Measurements from ENCODE around the gene WHAMM.

Gene WHAMM

DNA sequence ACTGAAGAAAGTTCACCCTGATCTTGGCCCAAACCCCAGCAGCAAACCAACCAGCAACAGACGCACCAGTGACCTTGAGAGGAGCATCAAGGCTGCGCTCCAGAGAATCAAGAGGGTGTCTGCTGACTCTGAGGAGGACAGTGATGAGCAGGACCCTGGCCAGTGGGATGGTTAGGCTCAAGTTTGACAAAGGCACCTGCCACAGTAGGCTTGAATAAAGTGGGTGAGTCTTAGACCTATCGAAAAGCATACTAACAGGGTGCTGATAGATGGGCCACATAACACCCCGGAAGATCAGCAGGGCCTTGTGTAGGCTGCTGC is 23.9 kb downstream of the WHAMM start:
- in situ Hi-C loops (cut with MboI; ENCODE audit: low sequenced_read_pairs) = no loop called here

DNA sequence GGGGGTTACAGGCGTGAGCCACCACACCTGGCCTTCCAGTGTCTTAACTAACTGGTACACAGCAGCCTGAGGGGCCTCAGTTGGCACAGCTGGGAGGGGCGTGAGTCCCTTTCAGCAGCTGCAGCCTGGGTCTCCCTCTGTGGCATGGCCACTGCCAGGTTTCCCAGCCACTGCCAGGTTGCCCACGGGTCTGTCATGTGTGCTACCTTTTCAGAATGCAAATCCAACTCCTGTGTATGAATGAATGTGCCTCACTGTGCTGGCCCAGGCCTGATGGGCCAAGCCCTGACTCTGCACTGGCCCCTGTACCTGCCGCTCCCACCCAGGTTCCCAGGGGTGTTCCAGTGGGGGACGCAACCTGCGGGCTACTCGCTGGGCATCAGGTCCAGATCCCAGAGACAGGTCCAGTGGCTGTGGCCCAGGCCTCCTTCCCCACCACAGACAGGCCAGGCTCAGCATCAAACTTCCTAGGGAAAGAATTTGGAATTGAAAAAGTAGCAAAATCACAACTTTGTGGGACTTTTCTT is 26.0 kb downstream of the WHAMM start:
- in situ Hi-C loops (cut with MboI; ENCODE audit: low sequenced_read_pairs) = no loop called here

DNA sequence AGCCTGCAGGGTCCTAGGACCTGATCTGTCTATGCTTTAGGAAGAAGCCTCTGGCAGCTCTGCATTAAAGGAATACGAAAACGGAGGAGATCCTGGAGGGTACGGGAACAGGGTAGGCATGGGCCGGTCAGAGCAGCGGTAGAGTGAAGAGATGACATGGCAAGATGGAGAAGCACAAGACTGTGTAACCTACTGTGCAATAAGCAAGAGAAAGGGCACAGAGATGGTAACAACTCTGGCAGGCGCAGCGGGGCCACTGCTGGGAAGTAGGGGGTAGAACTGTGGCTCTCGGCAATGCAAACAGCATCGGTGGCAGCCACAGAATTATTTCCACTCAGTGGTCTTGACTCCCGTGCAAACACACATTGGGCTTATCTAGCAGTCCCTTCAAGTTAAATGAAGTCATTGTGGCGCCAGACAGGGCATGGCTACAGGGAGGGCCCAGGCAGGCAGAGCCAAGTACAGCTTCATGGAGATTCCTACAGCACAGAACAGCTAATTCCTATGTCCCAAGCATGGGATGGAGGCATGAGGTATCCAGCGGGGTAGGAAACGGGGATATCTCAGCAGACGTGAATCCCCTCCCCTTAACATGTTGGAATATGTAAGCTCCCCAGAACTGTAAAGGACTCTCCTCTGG is 28.8 kb downstream of the WHAMM start:
- in situ Hi-C loops (cut with MboI; ENCODE audit: low sequenced_read_pairs) = no loop called here

DNA sequence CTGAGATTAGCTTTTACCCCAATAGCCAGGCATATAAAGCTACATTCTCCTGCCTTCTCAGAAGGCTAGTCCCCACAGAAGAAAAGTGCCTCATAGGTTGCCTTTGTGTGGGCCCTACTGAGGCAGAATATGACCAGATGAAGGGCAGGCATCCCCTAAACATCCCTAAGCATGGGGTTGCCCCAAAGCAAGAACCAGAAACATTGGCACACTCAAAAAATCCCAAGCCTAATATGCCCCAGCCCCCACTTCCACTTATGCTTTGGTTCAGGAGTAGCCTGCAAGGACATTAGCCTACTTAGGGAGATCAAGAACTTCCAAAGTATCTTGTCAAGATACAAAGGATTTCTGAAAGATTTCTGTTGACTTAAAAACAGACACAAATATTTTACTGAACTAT is 29.7 kb downstream of the WHAMM start:
- in situ Hi-C loops (cut with MboI; ENCODE audit: low sequenced_read_pairs) = no loop called here

DNA sequence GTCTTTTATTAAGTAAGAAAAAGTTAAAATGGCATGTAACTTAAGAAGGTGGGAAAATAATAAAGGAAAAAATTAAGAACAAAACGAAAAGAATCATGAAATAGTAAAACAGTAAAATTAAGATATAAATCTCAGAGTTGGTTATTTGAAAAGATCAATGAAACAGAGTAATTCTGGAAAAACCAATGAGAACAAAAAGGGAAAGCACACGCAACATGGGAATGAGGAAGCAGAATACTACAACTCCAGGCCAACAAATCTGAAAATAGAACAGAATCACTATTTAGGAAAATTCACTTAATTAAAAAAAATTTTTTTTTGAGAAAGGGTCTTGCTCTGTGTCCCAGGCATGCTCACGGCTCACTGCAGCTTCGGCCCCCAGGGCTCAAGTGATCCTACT is 30.7 kb downstream of the WHAMM start:
- in situ Hi-C loops (cut with MboI; ENCODE audit: low sequenced_read_pairs) = no loop called here

DNA sequence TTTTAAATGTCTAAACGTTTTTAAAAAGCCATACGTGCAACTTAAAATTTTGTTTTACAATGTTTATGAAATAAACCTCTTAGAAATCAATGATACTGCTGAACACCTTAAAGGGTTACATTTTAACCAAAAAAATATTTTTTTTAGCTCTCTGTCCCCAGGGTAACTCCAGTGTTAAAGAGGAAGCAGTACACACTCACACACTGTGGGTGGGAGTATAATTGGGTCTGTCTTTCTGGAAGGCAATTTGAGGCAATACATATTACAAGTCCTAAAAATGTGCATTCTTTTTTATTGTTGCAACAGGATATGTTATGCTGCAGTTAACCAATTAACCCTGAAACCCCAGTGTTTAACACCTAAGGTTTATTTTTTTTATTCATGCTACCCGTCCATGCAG is 34.1 kb downstream of the WHAMM start:
- in situ Hi-C loops (cut with MboI; ENCODE audit: low sequenced_read_pairs) = no loop called here

DNA sequence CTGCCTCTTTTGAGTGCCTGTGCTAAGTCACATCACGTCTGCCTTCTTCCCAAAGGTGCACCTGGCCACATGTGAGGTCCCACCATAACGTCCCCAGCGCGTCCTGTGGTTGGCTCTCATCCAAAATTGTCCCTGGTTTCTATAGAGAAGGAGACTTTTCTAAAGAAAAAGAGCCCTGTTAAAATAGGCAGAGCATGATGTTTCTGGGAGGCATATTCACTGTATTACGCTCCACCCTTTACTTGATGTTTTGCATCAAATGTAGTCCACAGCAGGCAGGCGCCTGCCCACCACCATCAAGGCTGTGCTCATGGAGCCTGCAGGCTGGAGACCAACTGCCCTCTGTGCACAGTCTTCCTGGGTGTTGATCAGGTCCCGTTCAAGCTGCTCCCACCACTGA is 36.3 kb downstream of the WHAMM start:
- in situ Hi-C loops (cut with MboI; ENCODE audit: low sequenced_read_pairs) = no loop called here

DNA sequence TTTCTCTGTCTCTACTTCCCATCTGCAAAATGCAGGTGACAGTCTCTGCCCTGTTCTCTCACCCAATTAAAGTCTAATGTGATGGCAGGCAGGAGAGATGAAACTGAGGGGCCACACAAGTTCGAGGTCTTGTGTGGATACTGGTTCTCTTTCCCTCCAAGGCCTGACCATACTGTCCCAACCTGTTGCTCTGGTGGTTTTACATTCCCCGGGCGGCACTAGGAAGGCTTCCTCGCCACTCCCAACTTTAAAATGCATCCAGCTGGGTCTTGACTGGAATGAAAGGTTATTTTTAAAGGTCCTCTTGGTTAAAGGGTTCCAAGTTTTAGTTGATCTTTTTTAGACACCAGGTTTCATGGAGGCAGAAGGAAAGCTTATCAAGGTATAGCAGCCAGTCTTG is 37.2 kb downstream of the WHAMM start:
- in situ Hi-C loops (cut with MboI; ENCODE audit: low sequenced_read_pairs) = no loop called here

DNA sequence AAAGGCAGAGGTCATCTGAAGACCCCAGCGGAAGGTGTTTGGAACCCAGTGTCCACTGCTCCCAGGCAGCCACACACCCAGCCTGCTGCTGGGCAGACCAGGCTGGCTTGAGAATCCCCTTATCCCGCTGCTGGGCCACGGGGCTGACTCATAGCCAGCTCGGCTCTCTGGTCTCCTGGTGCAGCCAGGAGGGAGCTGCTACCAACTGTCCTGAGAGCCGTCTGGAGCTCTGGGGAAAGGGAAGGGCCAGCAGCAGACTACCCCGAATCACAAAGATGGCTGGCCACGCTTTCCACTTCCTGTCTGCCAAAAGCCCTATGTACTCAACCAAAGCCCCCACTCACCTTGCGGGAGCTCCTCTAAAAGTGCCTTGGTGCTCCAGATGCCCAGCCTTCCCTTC is 38.3 kb downstream of the WHAMM start:
- in situ Hi-C loops (cut with MboI; ENCODE audit: low sequenced_read_pairs) = no loop called here

DNA sequence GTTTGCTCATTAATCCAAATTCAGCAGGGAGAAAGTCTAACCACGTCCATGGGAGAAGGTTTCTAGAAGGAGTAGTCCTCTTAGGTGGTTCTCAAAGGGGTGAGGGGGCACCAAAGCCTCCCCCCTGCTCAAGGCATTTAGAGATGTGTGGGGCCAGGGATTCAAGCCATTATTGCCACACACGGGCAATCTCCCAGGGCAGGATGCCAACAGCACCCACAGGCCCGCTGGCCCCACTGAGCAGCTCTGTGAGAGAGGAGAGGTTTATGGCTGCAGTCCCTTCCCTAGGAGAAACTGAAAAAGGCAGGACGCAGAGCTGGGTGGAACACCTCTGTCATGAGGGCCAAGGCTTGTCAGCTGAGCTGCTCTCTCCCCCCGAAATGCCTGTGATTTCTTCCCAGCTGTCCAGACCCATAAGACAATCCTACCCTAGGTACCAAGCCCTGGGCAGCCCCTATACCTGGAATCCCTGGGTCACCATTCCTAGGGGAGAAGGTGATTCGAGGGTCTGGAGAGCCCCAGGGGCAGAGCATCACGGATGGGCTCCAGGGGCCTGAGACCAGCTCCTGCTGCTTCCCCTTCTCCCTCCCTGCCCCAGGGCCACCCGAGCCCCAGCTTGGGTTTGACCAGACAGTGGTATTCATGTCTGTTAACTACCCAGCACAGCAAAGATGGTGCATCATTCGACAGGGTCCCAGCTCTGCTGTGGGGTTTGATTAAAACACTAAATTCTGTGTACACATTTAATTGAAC is 39.0 kb downstream of the WHAMM start:
- in situ Hi-C loops (cut with MboI; ENCODE audit: low sequenced_read_pairs) = no loop called here

DNA sequence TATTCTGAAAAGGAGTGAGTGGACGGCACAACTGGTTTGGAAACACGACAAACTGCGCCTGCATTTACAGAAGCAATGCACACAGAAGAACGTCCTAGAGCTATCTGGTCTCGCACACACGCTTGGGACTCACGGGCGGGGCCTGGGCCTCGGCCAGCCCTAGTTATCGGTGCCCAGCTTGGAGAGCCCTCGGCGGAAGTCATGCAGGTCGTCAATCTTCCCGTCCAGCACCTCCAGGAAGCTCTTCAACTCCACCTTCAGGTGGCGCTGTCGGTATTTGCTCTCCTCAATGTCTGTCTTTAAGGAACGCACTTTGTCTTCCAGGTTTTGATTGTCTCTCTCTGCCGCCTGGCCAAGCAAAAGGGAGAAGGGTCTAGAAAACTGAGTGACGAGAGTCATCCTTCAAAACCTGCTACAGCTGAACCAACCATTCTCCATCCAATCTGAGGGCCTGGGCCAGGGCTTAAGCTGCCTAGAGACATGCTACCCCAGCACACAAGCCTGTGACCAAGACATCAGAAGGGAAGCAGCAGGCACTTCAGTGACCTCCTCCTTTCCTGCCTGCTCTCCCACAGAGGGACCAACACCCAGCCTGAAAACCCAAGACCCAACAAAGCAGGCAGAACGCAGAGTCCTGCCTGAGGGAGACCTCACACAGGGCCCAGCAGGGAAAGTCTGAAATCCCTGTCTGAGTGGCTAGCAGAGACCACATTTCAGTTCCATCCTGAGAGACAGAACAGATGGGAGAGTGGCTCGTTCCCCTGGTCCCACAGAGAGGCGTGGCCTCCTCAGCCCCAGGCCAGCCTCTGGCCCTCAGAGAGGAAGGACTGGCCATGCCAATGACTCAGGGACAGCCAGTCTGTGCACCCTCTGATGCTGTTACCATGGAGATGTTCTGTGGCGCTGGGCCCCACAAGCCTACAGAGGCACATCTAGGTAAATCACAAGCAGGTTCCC is 40.4 kb downstream of the WHAMM start:
- in situ Hi-C loops (cut with MboI; ENCODE audit: low sequenced_read_pairs) = no loop called here

DNA sequence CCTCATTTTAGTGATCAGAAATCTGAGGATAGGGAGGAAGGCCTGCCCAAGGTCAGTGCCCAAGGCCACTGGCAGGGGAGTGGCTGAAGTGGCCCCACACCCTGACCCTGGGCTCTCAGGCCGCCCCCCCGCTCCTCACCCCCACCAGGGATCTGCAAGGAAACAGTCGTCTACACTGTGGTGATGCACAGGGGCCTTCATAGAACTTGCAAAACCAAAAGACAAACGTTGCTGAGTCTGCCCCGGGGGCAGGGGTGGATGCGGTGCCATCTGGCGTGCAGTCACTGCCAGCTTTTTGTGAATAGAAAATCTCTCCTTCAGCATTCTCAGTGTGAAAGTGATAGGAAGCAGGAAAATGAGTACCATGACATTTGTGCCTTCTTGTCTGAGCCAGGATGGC is 41.3 kb downstream of the WHAMM start:
- in situ Hi-C loops (cut with MboI; ENCODE audit: low sequenced_read_pairs) = no loop called here

DNA sequence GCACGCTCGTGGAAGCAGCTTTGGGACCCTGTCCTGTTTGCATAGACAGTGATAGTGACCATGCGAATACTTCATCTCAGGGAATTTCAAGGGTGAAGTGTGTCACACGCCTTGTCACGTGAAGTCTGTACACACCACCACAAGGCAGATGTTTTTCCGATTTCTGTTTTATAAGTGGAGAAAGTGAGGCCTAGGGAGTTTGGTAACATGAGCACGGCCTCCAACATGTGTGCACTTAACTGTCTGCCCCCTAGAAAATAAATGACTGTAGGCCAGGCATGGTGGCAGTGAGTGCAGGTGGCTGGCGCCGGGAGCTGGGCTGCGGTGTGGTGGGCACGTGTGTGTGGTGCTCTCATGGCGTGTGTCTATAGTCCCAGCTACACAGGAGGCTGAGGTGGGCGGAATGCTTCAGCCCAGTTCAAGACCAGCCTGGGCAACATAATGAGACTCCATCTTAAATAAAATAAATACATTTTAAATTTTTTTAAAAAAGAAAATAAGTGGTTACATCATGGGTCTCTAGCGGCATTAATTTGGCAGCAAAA is 42.0 kb downstream of the WHAMM start:
- in situ Hi-C loops (cut with MboI; ENCODE audit: low sequenced_read_pairs) = no loop called here

DNA sequence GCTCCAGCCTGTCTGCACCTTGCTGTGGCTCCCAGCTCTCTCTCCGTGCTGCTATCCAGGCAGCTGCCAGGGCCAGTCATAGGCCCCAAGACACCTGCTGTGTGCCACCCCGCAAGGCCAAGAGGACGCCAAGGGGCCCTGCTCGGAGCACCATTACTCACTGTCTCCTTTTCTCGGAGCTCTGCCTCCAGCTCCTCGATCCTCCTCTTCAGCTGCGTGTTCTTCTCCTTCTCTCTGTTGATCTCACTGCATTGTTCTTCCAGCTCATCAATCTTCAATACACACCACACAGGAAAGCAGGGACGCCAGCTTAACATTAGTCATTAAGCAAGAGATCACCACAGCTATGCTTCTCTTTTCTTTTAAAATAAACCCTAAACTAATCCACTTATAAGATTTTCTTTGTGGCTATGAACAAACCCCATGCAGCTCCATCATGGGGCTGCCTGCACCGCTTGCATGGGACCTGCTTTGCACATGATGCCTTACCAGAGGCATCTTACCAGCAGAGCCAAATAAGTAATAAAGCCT is 42.6 kb downstream of the WHAMM start:
- in situ Hi-C loops (cut with MboI; ENCODE audit: low sequenced_read_pairs) = no loop called here

DNA sequence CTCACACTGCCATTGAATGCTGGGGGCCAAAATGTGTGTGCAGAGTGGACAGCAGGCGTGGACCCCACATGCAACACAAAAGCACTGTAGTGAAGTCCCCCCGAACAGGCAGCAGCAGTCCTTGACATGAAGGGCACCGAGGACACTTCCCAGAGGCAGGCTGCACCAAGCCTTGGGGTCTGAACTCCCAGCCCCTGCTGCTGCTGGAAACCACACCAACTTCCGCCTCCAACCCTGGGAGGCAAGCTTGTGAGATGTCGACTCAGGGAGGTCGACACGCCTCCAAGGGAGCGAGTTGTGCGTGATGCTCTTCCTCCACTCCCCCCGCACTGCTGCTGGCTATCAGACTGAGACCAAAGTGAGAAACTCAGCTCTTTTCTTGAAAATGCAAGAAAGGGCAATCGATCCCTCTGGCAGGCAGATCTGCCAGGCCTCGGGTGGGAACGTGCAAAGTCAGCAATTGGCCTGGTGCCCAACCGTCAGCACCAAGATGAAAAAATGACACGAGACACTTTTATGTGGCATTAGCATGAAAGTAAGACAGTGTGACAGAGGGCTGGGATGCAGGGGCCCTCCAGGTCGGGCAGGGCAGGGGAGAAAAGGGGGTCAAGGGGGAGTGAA is 43.6 kb downstream of the WHAMM start:
- in situ Hi-C loops (cut with MboI; ENCODE audit: low sequenced_read_pairs) = no loop called here

DNA sequence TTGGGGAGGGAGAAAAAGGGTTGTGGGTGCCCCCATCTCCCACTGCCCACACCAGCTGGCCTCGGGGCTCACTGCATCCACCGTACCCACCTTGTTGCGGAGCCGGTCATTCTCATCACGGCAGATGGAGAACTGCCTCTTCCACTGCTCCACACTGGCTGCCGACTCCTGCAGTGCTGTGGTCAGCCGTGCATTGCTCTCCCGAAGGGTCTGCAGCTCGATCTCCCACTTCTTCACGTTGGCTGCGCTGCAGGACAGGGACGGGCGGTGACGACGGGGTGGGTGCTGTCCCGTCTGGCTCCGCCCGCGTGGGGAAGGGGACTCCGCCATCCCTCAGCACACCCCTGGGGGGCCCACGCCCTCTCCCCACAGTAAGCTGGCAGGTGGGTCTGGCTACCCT is 45.1 kb downstream of the WHAMM start:
- in situ Hi-C loops (cut with MboI; ENCODE audit: low sequenced_read_pairs) = no loop called here

DNA sequence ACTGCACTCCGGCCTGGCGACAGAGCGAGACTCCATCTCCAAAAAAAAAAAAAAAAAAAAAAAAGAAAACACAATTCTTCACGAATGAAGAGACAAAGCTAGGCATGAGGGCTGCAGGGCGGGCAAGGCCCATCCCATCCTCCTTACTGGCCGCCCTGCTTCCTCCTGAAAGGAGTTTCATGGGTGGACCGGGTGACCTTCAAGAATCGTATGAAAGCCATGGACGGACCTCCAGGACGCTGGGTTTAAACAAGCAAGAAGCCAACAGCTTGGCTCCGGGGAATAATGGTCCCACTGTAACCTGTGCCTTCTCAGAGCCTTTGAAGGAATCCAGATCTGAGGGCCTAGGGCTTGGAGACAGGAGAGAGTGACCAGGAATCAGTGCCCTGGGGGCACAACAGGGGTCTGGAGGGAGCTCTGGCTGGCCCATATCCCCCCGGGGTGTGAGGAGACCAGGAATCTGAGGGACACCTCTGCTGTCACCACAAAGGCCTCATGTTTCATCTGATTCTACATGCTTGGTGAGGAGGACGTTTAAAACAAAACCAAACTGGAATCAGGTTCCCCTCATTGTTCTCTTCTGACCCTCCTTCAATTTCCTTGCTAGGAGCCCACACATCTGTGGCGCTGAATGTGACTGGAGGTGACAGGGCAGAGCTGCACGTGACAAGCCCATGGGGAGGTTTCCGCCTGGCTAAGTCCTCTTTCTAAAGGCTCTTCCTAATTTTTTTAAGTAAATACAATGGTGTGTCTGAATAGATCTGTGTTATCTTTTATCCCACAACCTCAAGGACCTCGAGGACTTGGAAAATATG is 46.1 kb downstream of the WHAMM start:
- in situ Hi-C loops (cut with MboI; ENCODE audit: low sequenced_read_pairs) = no loop called here

DNA sequence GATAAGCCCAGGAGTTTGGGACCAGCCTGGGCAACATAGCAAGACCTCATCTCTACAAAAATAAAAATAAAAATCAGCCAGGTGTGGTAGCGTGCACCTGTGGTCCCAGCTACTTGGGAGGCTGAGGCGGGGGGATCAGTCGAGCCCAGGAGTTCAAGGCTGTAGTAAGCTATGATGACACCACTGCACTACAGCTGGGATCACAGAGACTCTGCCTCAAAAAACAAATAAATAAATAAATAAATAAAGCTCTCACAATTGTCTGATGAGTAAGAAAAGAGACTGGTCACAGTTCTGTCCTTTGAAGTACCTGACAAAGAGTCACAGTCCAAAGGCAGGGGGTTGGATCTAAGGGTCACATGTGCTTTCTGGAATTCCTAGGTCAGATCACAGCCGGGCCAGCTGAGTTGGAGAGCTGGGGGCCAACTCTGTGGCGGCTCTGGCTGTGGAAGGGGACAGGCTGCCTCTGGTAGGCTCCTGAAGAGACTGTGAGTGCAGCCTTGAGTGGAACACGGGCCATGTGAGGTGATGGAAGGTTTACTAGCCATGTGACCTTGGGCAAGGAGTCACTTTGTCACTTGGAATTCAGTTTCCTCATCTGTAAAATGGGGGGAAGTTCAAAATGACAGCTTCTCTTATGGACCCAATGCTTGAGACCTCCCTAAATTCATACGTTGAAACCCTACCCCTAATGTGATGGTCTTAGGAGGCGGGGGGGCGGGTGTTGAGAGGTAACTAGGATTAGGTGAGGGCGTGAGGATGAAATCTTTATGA is 47.2 kb downstream of the WHAMM start:
- in situ Hi-C loops (cut with MboI; ENCODE audit: low sequenced_read_pairs) = no loop called here

DNA sequence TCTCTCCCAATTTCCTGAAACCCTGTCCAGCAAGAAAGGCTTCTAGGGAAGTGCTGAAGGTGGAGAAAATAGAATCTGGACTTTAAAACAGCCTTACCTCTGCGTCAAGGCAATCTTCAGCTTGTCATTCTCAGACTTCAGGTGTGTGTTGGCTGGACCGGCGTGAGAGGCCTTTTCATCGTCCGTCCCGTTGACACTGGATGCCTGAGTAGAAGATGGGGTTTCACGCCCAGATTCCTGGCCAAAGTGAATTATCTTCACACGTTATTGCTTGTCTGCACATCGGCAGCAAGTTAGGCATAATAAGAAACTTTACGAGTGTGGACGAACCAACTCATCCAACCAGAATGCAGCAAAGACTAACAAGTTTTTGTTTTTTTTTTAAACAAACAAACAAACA is 49.5 kb downstream of the WHAMM start:
- in situ Hi-C loops (cut with MboI; ENCODE audit: low sequenced_read_pairs) = no loop called here
